Testis (tissue), 2 donors: ENCODE results near the gene SEC63.

Source experiments
- CTCF ChIP-seq, 3 experiments: fragments of 450-650 bp in 2 of 3; fragments of 200-600 bp in 1 of 3; sonication (generic) in 1 of 3; IDR thresholded peaks; one replicate each; pipeline ENCODE4 v1.5.1; 2016 to 2019; ENCODE audit warnings: antibody characterized with exemption in 3 of 3, mild to moderate bottlenecking in 2 of 3, moderate library complexity in 1 of 3
- POLR2A ChIP-seq: fragments of 450-650 bp; IDR thresholded peaks from one replicate; pipeline ENCODE4 v1.6.1; 2017; ENCODE audit warnings: antibody characterized with exemption, mild to moderate bottlenecking, moderate library complexity

GRCh38 chr6:107956181-107956580, 1.8 kb downstream of the SEC63 start:
- TF ChIP-seq CTCF (IDR thresholded peaks at IDR 0.05) (no peak), POLR2A (no peak)
